Measurements from ENCODE around the gene NFIL3.
A peak's percentile ranks its signal among the peaks of the same experiment; 100 is the strongest.
"Not testable (repeated sequence)": the region's sequence is repeated elsewhere in the genome, so short reads cannot be mapped to it uniquely, and the experiment has no call there.

Gene NFIL3

GRCh38 chr9:91423785-91424402, at the start of gene NFIL3:
TSS of gene NFIL3 (minus strand) at chr9:91423832. CDS start at chr9:91410734, 13,098 bp downstream.
- DNase-seq = peak; percentile 95

- not testable (repeated sequence) for DNase-seq
Observed at GRCh38 chr9:91471524-91471923, 47.9 kb upstream of the NFIL3 start.

GRCh38 chr9:91465420-91465819, 41.8 kb upstream of the NFIL3 start:
- no peak for DNase-seq

- DNase-seq = no peak
Observed at GRCh38 chr9:91458906-91459305, 35.3 kb upstream of the NFIL3 start.

- DNase-seq = no peak
Observed at GRCh38 chr9:91452844-91453243, 29.2 kb upstream of the NFIL3 start.

- DNase-seq = no peak
Observed at GRCh38 chr9:91451431-91452270, 28.0 kb upstream of the NFIL3 start.

- no peak for DNase-seq
Observed at GRCh38 chr9:91445135-91445534, 21.5 kb upstream of the NFIL3 start.

- no peak for DNase-seq
Observed at GRCh38 chr9:91443994-91444392, 20.4 kb upstream of the NFIL3 start.

GRCh38 chr9:91443321-91443993, 19.8 kb upstream of the NFIL3 start:
- peak; percentile 62 for DNase-seq

- DNase-seq = no peak
Observed at GRCh38 chr9:91436841-91437240, 13.2 kb upstream of the NFIL3 start.

GRCh38 chr9:91433180-91433579, 9.5 kb upstream of the NFIL3 start:
- DNase-seq = peak; percentile 52

GRCh38 chr9:91431485-91431884, 7.9 kb upstream of the NFIL3 start:
- DNase-seq = no peak

GRCh38 chr9:91429501-91429900, 5.9 kb upstream of the NFIL3 start:
- no peak for DNase-seq

- no peak for DNase-seq
Observed at GRCh38 chr9:91428927-91429351, 5.3 kb upstream of the NFIL3 start.

GRCh38 chr9:91428436-91428835, 4.8 kb upstream of the NFIL3 start:
- no peak for DNase-seq

GRCh38 chr9:91427873-91428272, 4.2 kb upstream of the NFIL3 start:
- no peak for DNase-seq

- DNase-seq = peak; percentile 64
Observed at GRCh38 chr9:91426123-91426745, 2.6 kb upstream of the NFIL3 start.

- no peak for DNase-seq
Observed at GRCh38 chr9:91425271-91425670, 1.6 kb upstream of the NFIL3 start.

GRCh38 chr9:91424403-91425176, 958 bp upstream of the NFIL3 start:
- peak; percentile 85 for DNase-seq

- peak; percentile 84 for DNase-seq
Observed at GRCh38 chr9:91422758-91423711, 597 bp downstream of the NFIL3 start.
